Ishikawa (cell line): Measurements from ENCODE around the gene TNIK.

Experiments used
- CEBPB ChIP-seq: IDR thresholded peaks from 2 replicates; pipeline ENCODE4 v1.6.1; 2012
- CREB1 ChIP-seq: IDR thresholded peaks from 2 replicates; pipeline ENCODE4 v1.6.1; 2012; ENCODE audit warnings: low read depth
- EGR1 ChIP-seq: IDR thresholded peaks from 2 replicates; pipeline ENCODE4 v1.6.1; 2012
- EP300 ChIP-seq: IDR thresholded peaks from 2 replicates; pipeline ENCODE4 v1.6.1; 2012; ENCODE audit warnings: borderline replicate concordance
- FOXM1 ChIP-seq: IDR thresholded peaks from 2 replicates; pipeline ENCODE4 v1.6.1; 2012; ENCODE audit warnings: low read depth, borderline replicate concordance
- MAX ChIP-seq: IDR thresholded peaks from 2 replicates; pipeline ENCODE4 v1.6.1; 2012
- NFIC ChIP-seq: IDR thresholded peaks from 2 replicates; pipeline ENCODE4 v1.6.1; 2012
- RAD21 ChIP-seq: IDR thresholded peaks from 2 replicates; pipeline ENCODE4 v1.6.1; 2012; ENCODE audit warnings: low read depth
- REST ChIP-seq: IDR thresholded peaks from 2 replicates; pipeline ENCODE4 v1.6.1; 2012; ENCODE audit warnings: low read depth, mild to moderate bottlenecking
- TAF1 ChIP-seq: IDR thresholded peaks from 2 replicates; pipeline ENCODE4 v1.6.1; 2012; ENCODE audit warnings: low read depth, mild to moderate bottlenecking
- TCF12 ChIP-seq: IDR thresholded peaks from 2 replicates; pipeline ENCODE4 v1.6.1; 2012; ENCODE audit warnings: low read depth
- TEAD4 ChIP-seq: IDR thresholded peaks from 2 replicates; pipeline ENCODE4 v1.6.1; 2012
- USF1 ChIP-seq: IDR thresholded peaks from 2 replicates; pipeline ENCODE4 v1.6.1; 2012
- YY1 ChIP-seq: IDR thresholded peaks from 2 replicates; pipeline ENCODE4 v1.6.1; 2012; ENCODE audit warnings: low read depth
- ZBTB7A ChIP-seq: IDR thresholded peaks from 2 replicates; pipeline ENCODE4 v1.6.1; 2012; ENCODE audit warnings: low read depth

The TNIK gene

GRCh38 chr3:171435143-171435542 lies 25.1 kb downstream of the TNIK start:
- no peak for TF ChIP-seq TEAD4

- TF ChIP-seq TEAD4 (no peak), FOXM1 (no peak), USF1 (no peak), EGR1 (no peak), RAD21 (no peak), ZBTB7A (no peak), MAX (no peak), EP300 (no peak), NFIC (no peak), CREB1 (no peak), REST (no peak), TAF1 (no peak), YY1 (no peak), CEBPB (no peak), TCF12 (no peak)
These were observed 27.7 kb downstream of the TNIK start for GRCh38 chr3:171432548-171432947.

- TF ChIP-seq YY1: no peak
- TF ChIP-seq RAD21: no peak
- TF ChIP-seq USF1: no peak
- TF ChIP-seq EP300: no peak
- no peak for TF ChIP-seq TAF1
- no peak for TF ChIP-seq CREB1
- TF ChIP-seq REST: no peak
- TF ChIP-seq TEAD4: no peak
- TF ChIP-seq ZBTB7A: no peak
- TF ChIP-seq EGR1: no peak
- TF ChIP-seq CEBPB: no peak
- TF ChIP-seq FOXM1: no peak
These were observed 28.7 kb downstream of the TNIK start for GRCh38 chr3:171431550-171431949.

GRCh38 chr3:171430530-171430929 lies 29.7 kb downstream of the TNIK start:
- TF ChIP-seq CREB1 (no peak), TCF12 (no peak), YY1 (no peak), FOXM1 (no peak), CEBPB (no peak), TEAD4 (no peak), TAF1 (no peak), REST (no peak)

GRCh38 chr3:171429635-171430034 lies 30.6 kb downstream of the TNIK start:
- TF ChIP-seq NFIC: no peak
- TF ChIP-seq TAF1: no peak

- TF ChIP-seq YY1 (no peak), EP300 (no peak), USF1 (no peak)
These were observed 31.3 kb downstream of the TNIK start for GRCh38 chr3:171428892-171429291.
